Mesendoderm (in vitro differentiated cells): ENCODE data around the gene TMEM259.
A peak's percentile ranks its signal among the peaks of the same experiment; 100 is the strongest.

Experiments used
- DNase-seq: peaks from one replicate; pipeline ENCODE4 v3.0.0; 2013
- H2AK5ac ChIP-seq: 2 replicates; pipeline ENCODE4 v1.6.1; 2013; ENCODE audit warnings: low read length, inconsistent platforms
- H2BK120ac ChIP-seq: 2 replicates; pipeline ENCODE4 v1.6.1; 2013; ENCODE audit warnings: low read depth, mild to moderate bottlenecking, low read length, moderate library complexity, mixed read lengths
- H2BK15ac ChIP-seq: replicated peaks from 2 replicates; pipeline ENCODE4 v1.6.1; 2013; ENCODE audit warnings: low read depth, mild to moderate bottlenecking, moderate library complexity
- H2BK5ac ChIP-seq: 2 replicates; pipeline ENCODE4 v1.6.1; 2013; ENCODE audit warnings: low read length, inconsistent platforms
- H3K18ac ChIP-seq: 2 replicates; pipeline ENCODE4 v1.6.1; 2013; ENCODE audit warnings: mild to moderate bottlenecking, low read length, mixed read lengths
- H3K23ac ChIP-seq: one replicate; pipeline ENCODE4 v1.6.1; 2013; ENCODE audit warnings: low read length
- H3K27ac ChIP-seq: 2 replicates; pipeline ENCODE4 v1.5.1; 2013; ENCODE audit warnings: low read depth, mild to moderate bottlenecking, inconsistent platforms, low read length, moderate library complexity
- H3K27me3 ChIP-seq: 2 replicates; pipeline ENCODE4 v1.6.1; 2013; ENCODE audit warnings: low read length, control low read depth, mild to moderate bottlenecking, inconsistent platforms; ENCODE audit not compliant: insufficient read depth, poor library complexity
- H3K36me3 ChIP-seq: 2 replicates; pipeline ENCODE4 v1.6.1; 2013; ENCODE audit warnings: low read length, inconsistent platforms; ENCODE audit not compliant: control insufficient read depth, insufficient read depth
- H3K4ac ChIP-seq: one replicate; pipeline ENCODE4 v1.6.1; 2013; ENCODE audit warnings: low read depth, mild to moderate bottlenecking, low read length, moderate library complexity
- H3K4me1 ChIP-seq: 2 replicates; pipeline ENCODE4 v1.6.1; 2013; ENCODE audit warnings: low read depth, low read length, inconsistent platforms; ENCODE audit not compliant: control insufficient read depth
- H3K4me2 ChIP-seq: 2 replicates; pipeline ENCODE4 v1.6.1; 2013; ENCODE audit warnings: low read length
- H3K4me3 ChIP-seq: 2 replicates; pipeline ENCODE4 v1.5.1; 2013; ENCODE audit warnings: mild to moderate bottlenecking, low read length
- H3K56ac ChIP-seq: one replicate; pipeline ENCODE4 v1.6.1; 2013; ENCODE audit warnings: low read length
- H3K79me1 ChIP-seq: 2 replicates; pipeline ENCODE4 v1.6.1; 2013; ENCODE audit warnings: low read length, inconsistent platforms
- H3K79me2 ChIP-seq: 2 replicates; pipeline ENCODE4 v1.6.1; 2013; ENCODE audit warnings: mild to moderate bottlenecking, low read length; ENCODE audit not compliant: control insufficient read depth, insufficient read depth
- H3K9ac ChIP-seq: 2 replicates; pipeline ENCODE4 v1.6.1; 2013; ENCODE audit warnings: low read length, inconsistent platforms
- H4K5ac ChIP-seq: one replicate; pipeline ENCODE4 v1.6.1; 2013; ENCODE audit warnings: low read length
- H4K8ac ChIP-seq: one replicate; pipeline ENCODE4 v1.6.1; 2013; ENCODE audit warnings: low read depth, mild to moderate bottlenecking, control low read depth, low read length, moderate library complexity
- WGBS: extraction: QIAGEN DNeasy Blood & Tissue Kit; methylation state at CpG from one replicate; pipeline ENCODE4 v1.1.7; 2013; ENCODE audit warnings: low lambda C conversion rate, missing lambda C conversion rate; ENCODE audit not compliant: insufficient coverage; ENCODE audit errors: extremely low coverage; 5-methylcytosine and 5-hydroxymethylcytosine counted together

The TMEM259 gene

GRCh38 chr19:1019616-1019961 lies 1.3 kb downstream of the TMEM259 start:
- H3K4ac ChIP-seq: no peak overlapping the region
- H3K27ac ChIP-seq: no peak overlapping the region
- WGBS: no CpG with 5 or more reads among the region's 18 CpGs

GRCh38 chr19:1018932-1019615 lies 1.8 kb downstream of the TMEM259 start:
- Histone ChIP-seq H3K79me2 (peaks cover 65% of the 10 kb centered on the region), H3K9ac (peak overlapping the region; percentile 87), H3K36me3 (no peaks in the 10 kb centered on the region), H3K4me1 (peaks cover 6% of the 10 kb centered on the region), H3K4me2 (no peak overlapping the region), H3K23ac (no peak overlapping the region), H2AK5ac (no peak overlapping the region), H3K79me1 (peaks cover 29% of the 10 kb centered on the region), H2BK5ac (no peak overlapping the region), H4K8ac (no peak overlapping the region), H3K27ac (no peak overlapping the region), H2BK15ac (no peak overlapping the region), H3K4me3 (no peak overlapping the region), H2BK120ac (no peak overlapping the region), H4K5ac (no peak overlapping the region), H3K27me3 (no peaks in the 10 kb centered on the region), H3K18ac (no peak overlapping the region), H3K4ac (no peak overlapping the region), H3K56ac (peak overlapping the region; percentile 96)
- DNase-seq: no peak
- WGBS: no CpG with 5 or more reads among the region's 17 CpGs

More at GRCh38 chr19:1019616-1019961, 1.3 kb downstream of the TMEM259 start:
- Histone ChIP-seq H3K4me1 (peaks cover 6% of the 10 kb centered on the region), H3K56ac (peak overlapping the region; percentile 96), H3K36me3 (no peaks in the 10 kb centered on the region), H3K4me3 (peak overlapping the region; percentile 77), H2BK5ac (no peak overlapping the region), H4K5ac (no peak overlapping the region), H3K23ac (no peak overlapping the region), H3K9ac (peak overlapping the region; percentile 87), H2AK5ac (no peak overlapping the region), H2BK120ac (no peak overlapping the region), H3K18ac (no peak overlapping the region), H3K27me3 (no peaks in the 10 kb centered on the region), H3K4me2 (peak overlapping the region; percentile 85), H2BK15ac (no peak overlapping the region), H3K79me2 (peaks cover 61% of the 10 kb centered on the region), H4K8ac (no peak overlapping the region), H3K79me1 (peaks cover 26% of the 10 kb centered on the region)
- DNase-seq: no peak

- Histone ChIP-seq H3K4me1 (peaks cover 6% of the 10 kb centered on the region), H3K79me1 (peaks cover 31% of the 10 kb centered on the region), H2BK15ac (no peak overlapping the region), H3K27me3 (no peaks in the 10 kb centered on the region), H3K56ac (no peak overlapping the region), H2BK120ac (no peak overlapping the region), H3K79me2 (peaks cover 68% of the 10 kb centered on the region), H3K4me2 (no peak overlapping the region), H4K8ac (no peak overlapping the region), H2AK5ac (no peak overlapping the region), H3K18ac (no peak overlapping the region), H2BK5ac (no peak overlapping the region), H3K4ac (no peak overlapping the region), H3K23ac (no peak overlapping the region), H3K4me3 (no peak overlapping the region), H4K5ac (no peak overlapping the region), H3K9ac (peak overlapping the region; percentile 24), H3K27ac (no peak overlapping the region), H3K36me3 (no peaks in the 10 kb centered on the region)
- no CpG with 5 or more reads among the region's 5 CpGs for WGBS
- no peak for DNase-seq
These were observed 2.5 kb downstream of the TMEM259 start for GRCh38 chr19:1018393-1018792.

- Histone ChIP-seq H3K79me1 (peaks cover 34% of the 10 kb centered on the region), H3K27ac (no peak overlapping the region), H2AK5ac (no peak overlapping the region), H4K5ac (no peak overlapping the region), H3K4me1 (peaks cover 6% of the 10 kb centered on the region), H3K4me2 (no peak overlapping the region), H3K36me3 (peaks cover 2% of the 10 kb centered on the region), H3K27me3 (no peaks in the 10 kb centered on the region), H3K56ac (no peak overlapping the region), H3K4me3 (no peak overlapping the region), H3K79me2 (peaks cover 68% of the 10 kb centered on the region), H3K4ac (no peak overlapping the region), H3K18ac (no peak overlapping the region), H3K9ac (no peak overlapping the region), H2BK120ac (no peak overlapping the region), H2BK5ac (no peak overlapping the region), H3K23ac (no peak overlapping the region), H2BK15ac (no peak overlapping the region), H4K8ac (no peak overlapping the region)
- no peak for DNase-seq
- WGBS: no CpG with 5 or more reads among the region's 9 CpGs
These were observed 3.0 kb downstream of the TMEM259 start for GRCh38 chr19:1017906-1018305.

- Histone ChIP-seq H3K79me2 (peaks cover 68% of the 10 kb centered on the region), H2BK120ac (no peak overlapping the region), H3K27ac (no peak overlapping the region), H3K4me2 (no peak overlapping the region), H3K27me3 (no peaks in the 10 kb centered on the region), H2AK5ac (no peak overlapping the region), H3K9ac (peak overlapping the region; percentile 26), H2BK15ac (no peak overlapping the region), H3K56ac (peak overlapping the region; percentile 67), H3K4me1 (peaks cover 6% of the 10 kb centered on the region), H3K4ac (no peak overlapping the region), H3K18ac (no peak overlapping the region), H4K5ac (no peak overlapping the region), H3K79me1 (peaks cover 34% of the 10 kb centered on the region), H4K8ac (no peak overlapping the region), H3K23ac (no peak overlapping the region), H3K36me3 (peaks cover 2% of the 10 kb centered on the region), H3K4me3 (no peak overlapping the region), H2BK5ac (no peak overlapping the region)
- DNase-seq: no peak
- no CpG with 5 or more reads among the region's 24 CpGs for WGBS
These were observed 3.6 kb downstream of the TMEM259 start for GRCh38 chr19:1017115-1017905.
